Lower lobe of right lung (tissue), 2 donors: ENCODE data around the gene AS3MT. TPM values are rescaled to one million over a fixed set of nuclear protein-coding genes. Genes with fewer than 3 reads are reported as not detected.

Experiments
- ATAC-seq, 2 donors: fragments of 200-7000 bp; cut with Tn5 transposase; one replicate each; pipeline ENCODE4 v1.9.1; 2020 to 2022; ENCODE audit warnings: mild to moderate bottlenecking in 2 of 2, moderate library complexity in 2 of 2
- DNase-seq: peaks from one replicate; pipeline ENCODE4 v3.0.0-alpha.2; 2020
- H3K27ac ChIP-seq: fragments of 200-600 bp; one replicate; pipeline ENCODE4 v1.8.0; 2022
- H3K27me3 ChIP-seq: fragments of 200-600 bp; one replicate; pipeline ENCODE4 v1.8.0; 2022; ENCODE audit warnings: low read depth
- H3K36me3 ChIP-seq: fragments of 200-600 bp; one replicate; pipeline ENCODE4 v1.8.0; 2022; ENCODE audit warnings: mild to moderate bottlenecking
- H3K4me1 ChIP-seq: fragments of 200-600 bp; one replicate; pipeline ENCODE4 v1.8.0; 2022
- H3K4me3 ChIP-seq: fragments of 200-600 bp; one replicate; pipeline ENCODE4 v1.8.0; 2022; ENCODE audit warnings: mild to moderate bottlenecking
- H3K9me3 ChIP-seq: fragments of 200-600 bp; one replicate; pipeline ENCODE4 v1.8.0; 2022
- intact Hi-C: fragments of 100-400 bp; cut with DNase I; formaldehyde crosslinking; loops from one replicate; pipeline ENCODE4 v1.11.0; 2022
- total RNA-seq: library from RNA; stranded (reverse); fragmentation: NEBNext Ultra II Directional; extraction: Animal tissue kit (Norgen Biotek cat#: 25700); gene quantifications from one replicate; pipeline ENCODE4 v1.2.1, GENCODE V29; 2021
- TF ChIP-seq, protein P1 (sequence below): fragments of 200-600 bp; IDR thresholded peaks from one replicate; pipeline ENCODE4 v1.8.0; 2022; ENCODE audit warnings: antibody characterized with exemption, mild to moderate bottlenecking
- donor health status: DM: no; HTN: yes; CAD: no; lungs with severe emphysema.

The AS3MT gene
- total RNA-seq, 1 donor from 2014 or later: 1.9 TPM

DNA sequence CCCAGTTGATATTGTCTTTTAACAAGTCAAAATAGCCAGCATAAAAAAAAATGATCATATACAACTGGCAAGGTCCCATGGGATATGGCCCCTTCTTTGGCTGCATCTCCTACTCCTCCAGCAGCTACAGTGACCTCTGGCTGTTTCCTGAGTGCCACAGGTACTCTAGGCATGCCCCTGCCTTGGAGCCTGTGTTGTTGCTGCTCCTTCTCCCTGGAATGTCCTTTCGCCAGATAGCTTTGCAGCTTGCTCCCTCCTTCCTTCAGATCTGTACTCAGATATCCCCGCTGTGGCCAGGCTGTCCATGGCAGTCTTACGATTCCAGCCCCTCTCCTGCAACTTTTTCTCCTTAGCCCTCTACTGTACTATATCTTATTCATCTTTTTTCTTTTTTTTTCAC is 72.1 kb downstream of the AS3MT start:
- H3K36me3 ChIP-seq: no peaks in the 10 kb centered on the region
- no peak for ATAC-seq
- no peaks in the 10 kb centered on the region for H3K4me1 ChIP-seq
- H3K27me3 ChIP-seq: no peaks in the 10 kb centered on the region
- TF ChIP-seq, protein P1, sequence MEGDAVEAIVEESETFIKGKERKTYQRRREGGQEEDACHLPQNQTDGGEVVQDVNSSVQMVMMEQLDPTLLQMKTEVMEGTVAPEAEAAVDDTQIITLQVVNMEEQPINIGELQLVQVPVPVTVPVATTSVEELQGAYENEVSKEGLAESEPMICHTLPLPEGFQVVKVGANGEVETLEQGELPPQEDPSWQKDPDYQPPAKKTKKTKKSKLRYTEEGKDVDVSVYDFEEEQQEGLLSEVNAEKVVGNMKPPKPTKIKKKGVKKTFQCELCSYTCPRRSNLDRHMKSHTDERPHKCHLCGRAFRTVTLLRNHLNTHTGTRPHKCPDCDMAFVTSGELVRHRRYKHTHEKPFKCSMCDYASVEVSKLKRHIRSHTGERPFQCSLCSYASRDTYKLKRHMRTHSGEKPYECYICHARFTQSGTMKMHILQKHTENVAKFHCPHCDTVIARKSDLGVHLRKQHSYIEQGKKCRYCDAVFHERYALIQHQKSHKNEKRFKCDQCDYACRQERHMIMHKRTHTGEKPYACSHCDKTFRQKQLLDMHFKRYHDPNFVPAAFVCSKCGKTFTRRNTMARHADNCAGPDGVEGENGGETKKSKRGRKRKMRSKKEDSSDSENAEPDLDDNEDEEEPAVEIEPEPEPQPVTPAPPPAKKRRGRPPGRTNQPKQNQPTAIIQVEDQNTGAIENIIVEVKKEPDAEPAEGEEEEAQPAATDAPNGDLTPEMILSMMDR: no peak
- no peaks in the 10 kb centered on the region for H3K9me3 ChIP-seq
- H3K27ac ChIP-seq: no peak overlapping the region
- no peak for DNase-seq
- no peak overlapping the region for H3K4me3 ChIP-seq
- intact Hi-C loops: no loop called here

DNA sequence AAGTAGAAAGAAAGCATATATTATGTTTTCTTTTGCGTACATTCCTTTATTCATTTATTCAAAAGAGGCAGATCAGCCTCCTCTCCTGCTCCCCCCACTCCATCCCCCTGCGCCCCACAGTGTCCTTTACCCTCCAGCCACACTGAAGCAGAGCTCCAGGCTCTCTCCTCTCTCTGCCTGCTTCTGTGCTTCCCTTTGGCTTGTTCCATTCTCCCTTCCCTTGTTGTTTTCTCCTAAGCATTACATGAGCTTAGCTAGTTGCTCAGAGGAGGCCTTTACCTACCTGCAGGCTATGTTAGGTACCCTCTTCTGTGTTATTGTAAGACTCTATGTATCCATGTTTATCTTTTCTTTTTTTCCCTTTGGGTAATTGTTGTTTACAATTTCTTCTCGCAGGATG is 76.2 kb downstream of the AS3MT start:
- Histone ChIP-seq H3K4me1 (no peaks in the 10 kb centered on the region), H3K9me3 (no peaks in the 10 kb centered on the region), H3K36me3 (no peaks in the 10 kb centered on the region), H3K27ac (no peak overlapping the region), H3K27me3 (no peaks in the 10 kb centered on the region), H3K4me3 (no peak overlapping the region)
- TF ChIP-seq, protein P1: no peak
- intact Hi-C loops: no loop called here
- ATAC-seq: no peak
- no peak for DNase-seq

DNA sequence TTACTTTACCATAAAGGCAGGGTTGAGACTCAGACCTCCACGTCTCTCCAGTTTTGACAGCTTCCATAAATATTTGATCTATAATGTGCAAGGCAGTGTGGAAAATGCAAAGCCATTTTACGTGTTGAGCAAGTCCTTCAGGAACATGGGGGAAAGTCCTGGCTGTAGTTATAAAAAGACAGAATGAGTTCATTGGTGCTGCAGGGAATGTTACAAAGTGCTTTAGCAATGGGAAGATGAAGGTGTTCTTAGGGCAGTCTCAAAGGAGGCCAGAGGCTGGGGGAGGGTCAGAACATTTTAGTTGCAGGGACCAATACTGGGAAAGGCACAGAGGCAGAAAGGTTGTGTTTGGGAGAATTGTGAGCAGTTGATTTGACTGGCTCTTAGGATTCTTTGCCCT is 76.7 kb downstream of the AS3MT start:
- H3K36me3 ChIP-seq: no peaks in the 10 kb centered on the region
- H3K27ac ChIP-seq: no peak overlapping the region
- intact Hi-C loops: no loop called here
- no peaks in the 10 kb centered on the region for H3K9me3 ChIP-seq
- TF ChIP-seq, protein P1: no peak
- no peaks in the 10 kb centered on the region for H3K4me1 ChIP-seq
- DNase-seq (no peak), ATAC-seq (no peak)
- H3K4me3 ChIP-seq: no peak overlapping the region
- no peaks in the 10 kb centered on the region for H3K27me3 ChIP-seq

DNA sequence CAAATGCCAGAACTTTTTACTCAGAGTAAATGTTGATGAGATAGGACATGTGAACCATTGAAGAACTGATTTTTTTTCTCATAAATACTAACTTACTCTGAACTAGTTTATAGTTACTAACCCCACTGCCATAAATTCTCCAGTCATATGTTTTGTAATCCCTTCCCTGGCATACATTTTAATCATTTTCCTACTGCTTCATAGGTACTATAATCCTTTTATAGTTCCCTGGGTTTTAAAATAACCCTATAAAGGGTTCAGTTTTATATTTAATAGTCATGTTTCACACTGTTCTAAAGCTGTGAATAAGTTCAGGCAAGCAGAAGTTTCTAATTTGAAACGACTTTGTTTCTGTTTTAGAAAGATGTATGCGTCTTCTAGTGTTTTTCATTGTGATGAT is 77.7 kb downstream of the AS3MT start:
- H3K4me1 ChIP-seq: no peaks in the 10 kb centered on the region
- no peaks in the 10 kb centered on the region for H3K27me3 ChIP-seq
- intact Hi-C loops: no loop called here
- TF ChIP-seq, protein P1: no peak
- no peak overlapping the region for H3K27ac ChIP-seq
- H3K36me3 ChIP-seq: no peaks in the 10 kb centered on the region
- ATAC-seq (no peak), DNase-seq (no peak)
- H3K9me3 ChIP-seq: no peaks in the 10 kb centered on the region
- no peak overlapping the region for H3K4me3 ChIP-seq

DNA sequence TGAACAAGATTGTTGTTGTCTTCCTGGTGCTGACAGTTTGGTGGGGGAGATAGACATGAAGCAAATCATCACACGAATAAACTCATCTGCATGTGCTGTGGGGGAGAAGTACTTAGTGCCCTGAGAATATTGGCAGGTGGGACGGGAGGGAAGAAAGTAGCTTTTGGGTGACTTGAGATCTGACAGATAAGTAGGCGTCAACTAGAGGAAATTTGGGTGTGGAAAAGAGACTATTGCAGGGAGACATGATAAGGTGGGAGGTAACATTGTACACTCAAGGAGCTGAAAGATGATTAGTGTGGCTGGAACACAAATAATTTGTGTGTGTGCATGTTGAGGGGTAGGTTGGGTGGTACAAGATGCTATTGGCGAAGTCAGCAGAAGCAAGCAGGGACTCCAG is 78.9 kb downstream of the AS3MT start:
- H3K36me3 ChIP-seq: no peaks in the 10 kb centered on the region
- no peak overlapping the region for H3K4me3 ChIP-seq
- intact Hi-C loops: no loop called here
- no peak for DNase-seq
- ATAC-seq: no peak
- no peaks in the 10 kb centered on the region for H3K4me1 ChIP-seq
- H3K9me3 ChIP-seq: no peaks in the 10 kb centered on the region
- no peaks in the 10 kb centered on the region for H3K27me3 ChIP-seq
- TF ChIP-seq, protein P1: no peak
- H3K27ac ChIP-seq: no peak overlapping the region

DNA sequence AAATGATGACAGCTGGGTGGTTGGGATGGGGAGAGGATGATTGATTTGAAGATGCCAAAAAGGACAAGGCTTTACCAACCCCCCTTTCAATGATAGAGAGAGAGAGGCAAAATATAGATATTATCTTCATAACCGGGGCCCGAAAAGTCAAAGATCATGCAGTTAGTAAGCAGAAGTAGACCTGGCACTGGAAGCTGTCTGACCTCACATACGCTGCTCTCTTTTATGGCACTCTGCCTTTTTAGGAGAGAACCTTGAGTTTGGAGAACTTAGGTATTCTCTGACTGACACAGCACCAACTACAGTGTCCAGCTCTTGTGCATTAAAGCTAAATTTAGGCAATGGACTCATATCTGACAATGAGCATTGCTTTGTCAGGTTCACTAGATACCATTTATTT is 79.5 kb downstream of the AS3MT start:
- TF ChIP-seq, protein P1: no peak
- H3K9me3 ChIP-seq: no peaks in the 10 kb centered on the region
- no peaks in the 10 kb centered on the region for H3K4me1 ChIP-seq
- no peaks in the 10 kb centered on the region for H3K27me3 ChIP-seq
- no peak overlapping the region for H3K4me3 ChIP-seq
- ATAC-seq: no peak
- H3K27ac ChIP-seq: no peak overlapping the region
- intact Hi-C loops: no loop called here
- no peak for DNase-seq
- H3K36me3 ChIP-seq: no peaks in the 10 kb centered on the region
